HepG2 (cell line): ENCODE data around the gene SLC48A1.

Experiments
- RAD21 ChIP-seq: fragments of 450-650 bp; formaldehyde crosslinking; IDR thresholded peaks from 2 replicates; pipeline ENCODE4 v1.5.0; 2020; ENCODE audit warnings: mild to moderate bottlenecking
- USF2 ChIP-seq, 2 experiments: sonication (generic) in 1 of 2; formaldehyde crosslinking in 1 of 2; IDR thresholded peaks; 2 replicates each; pipeline versions ENCODE4 v1.5.1 to v1.6.1; 2011 to 2020; ENCODE audit warnings: borderline replicate concordance in 1 of 2, low read depth in 1 of 2, low read length in 1 of 2, mild to moderate bottlenecking in 1 of 2, missing genetic modification reagents in 1 of 2, moderate library complexity in 1 of 2

GRCh38 chr12:47762850-47763465, 10.1 kb upstream of the SLC48A1 start:
- TF ChIP-seq USF2 (IDR thresholded peaks at IDR 0.05; ENCODE audit: low read depth, low read length) (no peak), USF2 (CRISPR knock-in tag; IDR thresholded peaks at IDR 0.05; ENCODE audit: borderline replicate concordance) (no peak), RAD21 (CRISPR knock-in tag) (no peak)
